ENCODE measurements around the gene PLCB1. TPM values are rescaled to one million over a fixed set of nuclear protein-coding genes. Genes with fewer than 3 reads are reported as not detected.

Gene PLCB1
- total and polyA plus RNA-seq, 2 donors (not counting 3 experiments of a cell fraction or from before 2014, with no cell fraction given) = 10.2 to 53.4 TPM

DNA sequence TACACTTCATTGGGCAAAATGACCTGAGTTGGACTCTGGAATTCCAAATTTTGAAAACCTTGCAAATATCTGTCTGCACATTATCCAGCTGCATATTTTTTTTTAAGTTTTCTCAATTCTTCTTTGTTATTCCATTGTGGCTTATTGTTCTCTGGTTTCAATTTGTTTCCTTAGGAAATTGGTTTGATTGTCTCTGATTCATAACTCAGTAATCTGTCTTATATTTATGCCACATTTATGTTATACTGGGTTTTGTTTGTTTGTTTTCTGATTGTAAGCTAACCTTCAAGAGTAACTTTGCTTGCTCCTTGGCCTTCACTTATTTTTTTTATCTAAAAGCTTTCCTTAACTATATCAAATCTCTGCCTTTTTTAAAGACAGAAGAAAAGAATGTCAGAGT lies 743.5 kb downstream of the PLCB1 start:
- intact Hi-C loops (cut with micrococcal nuclease) (no loop called here), dilution Hi-C loops (cut with MboI; ENCODE audit: extremely low pct_ligation_motif_present, low sequenced_read_pairs) (no loop called here)
- H3K27ac ChIP-seq (ENCODE audit: insufficient read depth, low read depth, low read length) = peak overlapping the region; percentile 34
- TF ChIP-seq GATA2 (IDR thresholded peaks at IDR 0.05; ENCODE audit: insufficient read depth, insufficient read length, low read depth, low read length) (no peak), EZH2 (IDR thresholded peaks at IDR 0.05; ENCODE audit: borderline replicate concordance, low read depth, low read length, severe bottlenecking) (no peak), MYC (IDR thresholded peaks at IDR 0.05; ENCODE audit: low read depth, low read length) (no peak), FOS (IDR thresholded peaks at IDR 0.05; ENCODE audit: borderline replicate concordance, insufficient read depth, low read length) (peak; percentile 23), JUN (IDR thresholded peaks at IDR 0.05; ENCODE audit: borderline replicate concordance, insufficient read depth, insufficient read length, low read depth) (no peak)
- TF ChIP-seq, protein P1, sequence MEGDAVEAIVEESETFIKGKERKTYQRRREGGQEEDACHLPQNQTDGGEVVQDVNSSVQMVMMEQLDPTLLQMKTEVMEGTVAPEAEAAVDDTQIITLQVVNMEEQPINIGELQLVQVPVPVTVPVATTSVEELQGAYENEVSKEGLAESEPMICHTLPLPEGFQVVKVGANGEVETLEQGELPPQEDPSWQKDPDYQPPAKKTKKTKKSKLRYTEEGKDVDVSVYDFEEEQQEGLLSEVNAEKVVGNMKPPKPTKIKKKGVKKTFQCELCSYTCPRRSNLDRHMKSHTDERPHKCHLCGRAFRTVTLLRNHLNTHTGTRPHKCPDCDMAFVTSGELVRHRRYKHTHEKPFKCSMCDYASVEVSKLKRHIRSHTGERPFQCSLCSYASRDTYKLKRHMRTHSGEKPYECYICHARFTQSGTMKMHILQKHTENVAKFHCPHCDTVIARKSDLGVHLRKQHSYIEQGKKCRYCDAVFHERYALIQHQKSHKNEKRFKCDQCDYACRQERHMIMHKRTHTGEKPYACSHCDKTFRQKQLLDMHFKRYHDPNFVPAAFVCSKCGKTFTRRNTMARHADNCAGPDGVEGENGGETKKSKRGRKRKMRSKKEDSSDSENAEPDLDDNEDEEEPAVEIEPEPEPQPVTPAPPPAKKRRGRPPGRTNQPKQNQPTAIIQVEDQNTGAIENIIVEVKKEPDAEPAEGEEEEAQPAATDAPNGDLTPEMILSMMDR (IDR thresholded peaks at IDR 0.05; ENCODE audit: extremely low read depth in 1 of 2, insufficient read depth in 1 of 2, low read depth in 1 of 2, low read length in 2 of 2) = no peak
- no TSS peak for BruUV-seq (replicated peaks)
- peaks cover 13% of the 10 kb centered on the region for H3K4me1 ChIP-seq (ENCODE audit: control insufficient read depth, extremely low read depth, insufficient read depth, low read length)
- ChIA-PET POLR2A (no interaction called here), CTCF (interaction anchor here (0.9 to 2.2 kb wide), 4 partner anchors 16 to 518 kb away, joined by 4 to 21 read pairs (median 5); no protein-coding TSS in a partner anchor)
- no peaks in the 10 kb centered on the region for H3K79me2 ChIP-seq (ENCODE audit: control insufficient read depth, insufficient read depth, low read length)
- DNase-seq (ENCODE audit: low read depth, low spot score) = peak; percentile 64
- H3K9ac ChIP-seq (replicated peaks; ENCODE audit: extremely low read depth, insufficient read depth, low read length) = no peak overlapping the region
- H3K36me3 ChIP-seq (ENCODE audit: control insufficient read depth in 2 of 2, extremely low read depth in 1 of 2, insufficient read depth in 2 of 2, low read length in 2 of 2) = no peaks in the 10 kb centered on the region
- H4K20me1 ChIP-seq (replicated peaks; ENCODE audit: control insufficient read depth, extremely low read depth, insufficient read depth, low read length) = no peaks in the 10 kb centered on the region
- H3K9me1 ChIP-seq (replicated peaks; ENCODE audit: control insufficient read depth, extremely low read depth, insufficient read depth, low read length) = no peaks in the 10 kb centered on the region
- no peak overlapping the region for H2AFZ ChIP-seq (ENCODE audit: low read depth, low read length)
- H3K9me3 ChIP-seq (replicated peaks; ENCODE audit: control insufficient read depth, insufficient read depth, low read length) = no peaks in the 10 kb centered on the region
- H3K27me3 ChIP-seq (ENCODE audit: control insufficient read depth in 2 of 2, insufficient read depth in 2 of 2, low read length in 2 of 2) = no peaks in the 10 kb centered on the region
- FAIRE-seq = no peak
- no peak overlapping the region for H3K4me3 ChIP-seq (replicated peaks in 1 of 3; ENCODE audit: insufficient read depth in 1 of 3, low read depth in 1 of 3, low read length in 3 of 3)
- peak overlapping the region; percentile 55 for H3K4me2 ChIP-seq (ENCODE audit: insufficient read depth, low read length)
